EL (cell line): ENCODE measurements around the gene VPS37B.

Experiments used
- DNase-seq: peaks from one replicate; pipeline ENCODE4 v3.0.0-alpha.2; 2016

VPS37B gene

DNA sequence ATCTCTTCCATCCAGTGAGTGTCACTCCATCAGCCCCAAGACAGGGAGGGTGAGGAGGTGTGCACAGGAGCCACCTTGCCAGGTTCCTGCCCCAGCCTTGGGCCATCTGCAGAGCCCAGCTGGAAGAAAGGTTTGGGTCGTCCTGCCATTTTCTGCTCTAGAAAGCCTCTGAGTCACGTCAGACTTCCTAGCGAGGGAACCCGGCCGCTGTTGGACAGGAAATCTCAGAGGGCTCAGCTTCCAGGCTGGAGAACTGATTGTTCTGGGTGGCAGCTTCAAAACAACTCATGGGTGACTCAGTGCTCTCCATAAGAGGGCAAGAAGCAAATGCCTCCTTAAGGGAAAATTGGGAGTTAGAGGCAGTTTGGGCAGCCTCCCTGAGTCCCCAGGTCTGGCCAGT is 44.1 kb downstream of the VPS37B start:
- peak; percentile 89 for DNase-seq

DNA sequence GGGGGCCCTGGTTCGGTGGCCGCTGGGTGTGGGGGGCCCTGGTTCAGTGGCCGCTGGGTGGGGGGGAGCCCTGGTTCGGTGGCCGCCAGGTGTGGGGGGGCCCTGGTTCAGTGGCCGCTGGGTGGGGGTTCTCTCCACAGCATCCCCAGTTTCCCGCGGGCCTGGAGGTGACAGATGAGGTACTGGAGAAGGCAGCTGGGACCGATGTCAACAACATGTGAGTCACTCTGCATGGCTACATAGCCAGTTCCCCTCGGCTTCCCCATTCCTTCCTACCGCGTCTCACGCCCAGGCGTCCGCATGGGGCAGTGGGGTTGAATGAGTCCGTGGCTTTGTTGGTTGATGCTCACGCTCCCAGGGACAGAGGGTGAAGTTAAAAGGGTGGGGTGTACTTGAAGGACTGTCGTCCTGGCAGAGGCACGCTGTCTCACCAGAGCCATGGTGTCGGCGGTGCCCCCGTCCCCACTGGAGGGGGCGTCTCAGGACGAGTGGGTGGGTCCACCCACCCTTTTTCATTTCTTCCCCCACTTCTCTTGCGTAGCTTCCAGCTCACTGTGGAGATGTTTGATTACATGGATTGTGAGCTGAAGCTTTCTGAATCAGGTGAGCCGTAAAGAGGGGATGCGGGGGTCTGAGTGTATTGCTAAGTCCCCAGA is 45.1 kb downstream of the VPS37B start:
- peak; percentile 67 for DNase-seq

DNA sequence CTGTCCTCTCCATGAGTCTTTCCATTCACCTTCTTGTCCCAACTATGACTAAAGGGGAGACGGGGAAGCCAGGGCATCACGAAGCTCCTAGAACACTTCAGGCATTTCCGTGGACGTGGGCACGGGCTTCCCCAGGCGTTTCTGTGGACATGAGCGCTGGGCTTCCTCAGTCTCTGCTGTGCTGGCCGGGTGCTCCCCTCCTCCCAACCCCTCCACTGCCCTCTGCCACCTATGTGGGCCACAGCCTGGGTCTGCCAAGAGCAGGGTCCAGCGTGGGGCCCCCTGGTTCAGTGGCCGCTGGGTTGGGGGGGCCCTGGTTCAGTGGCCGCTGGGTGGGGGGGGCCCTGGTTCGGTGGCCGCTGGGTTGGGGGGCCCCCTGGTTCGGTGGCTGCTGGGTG is 45.9 kb downstream of the VPS37B start:
- DNase-seq: no peak

DNA sequence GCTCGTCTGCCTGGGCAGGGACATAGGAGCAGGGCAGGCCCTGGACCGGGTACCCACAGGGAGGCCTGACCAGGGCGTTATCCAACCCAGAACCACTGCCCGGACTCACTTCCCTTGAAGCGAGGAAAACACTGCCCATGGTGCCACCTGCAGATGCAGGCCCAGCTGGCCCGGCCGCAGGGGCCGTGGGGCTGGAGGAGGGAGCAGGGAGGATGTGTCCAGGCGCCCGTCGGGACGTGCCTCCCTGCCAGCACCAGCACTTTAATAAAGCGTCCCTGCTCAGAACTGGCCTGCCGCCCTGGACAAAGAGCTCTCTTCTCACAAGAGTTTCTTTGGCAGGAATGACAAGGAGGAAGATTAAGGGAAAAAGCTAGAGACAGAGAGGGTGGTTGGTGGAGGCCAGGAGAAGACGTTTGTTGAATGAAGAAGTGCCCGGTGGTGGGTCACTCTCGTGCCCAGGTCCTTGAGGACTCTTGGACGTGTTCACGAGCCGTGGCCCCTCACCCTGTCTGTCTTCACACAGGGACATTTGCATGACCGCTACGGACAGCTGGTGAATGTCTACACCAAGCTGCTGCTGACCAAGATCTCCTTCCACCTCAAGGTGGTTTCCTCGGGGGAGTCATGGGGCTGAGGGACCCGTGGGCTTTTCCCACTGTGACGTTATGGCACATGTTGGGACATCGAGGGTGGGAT is 46.4 kb downstream of the VPS37B start:
- no peak for DNase-seq

DNA sequence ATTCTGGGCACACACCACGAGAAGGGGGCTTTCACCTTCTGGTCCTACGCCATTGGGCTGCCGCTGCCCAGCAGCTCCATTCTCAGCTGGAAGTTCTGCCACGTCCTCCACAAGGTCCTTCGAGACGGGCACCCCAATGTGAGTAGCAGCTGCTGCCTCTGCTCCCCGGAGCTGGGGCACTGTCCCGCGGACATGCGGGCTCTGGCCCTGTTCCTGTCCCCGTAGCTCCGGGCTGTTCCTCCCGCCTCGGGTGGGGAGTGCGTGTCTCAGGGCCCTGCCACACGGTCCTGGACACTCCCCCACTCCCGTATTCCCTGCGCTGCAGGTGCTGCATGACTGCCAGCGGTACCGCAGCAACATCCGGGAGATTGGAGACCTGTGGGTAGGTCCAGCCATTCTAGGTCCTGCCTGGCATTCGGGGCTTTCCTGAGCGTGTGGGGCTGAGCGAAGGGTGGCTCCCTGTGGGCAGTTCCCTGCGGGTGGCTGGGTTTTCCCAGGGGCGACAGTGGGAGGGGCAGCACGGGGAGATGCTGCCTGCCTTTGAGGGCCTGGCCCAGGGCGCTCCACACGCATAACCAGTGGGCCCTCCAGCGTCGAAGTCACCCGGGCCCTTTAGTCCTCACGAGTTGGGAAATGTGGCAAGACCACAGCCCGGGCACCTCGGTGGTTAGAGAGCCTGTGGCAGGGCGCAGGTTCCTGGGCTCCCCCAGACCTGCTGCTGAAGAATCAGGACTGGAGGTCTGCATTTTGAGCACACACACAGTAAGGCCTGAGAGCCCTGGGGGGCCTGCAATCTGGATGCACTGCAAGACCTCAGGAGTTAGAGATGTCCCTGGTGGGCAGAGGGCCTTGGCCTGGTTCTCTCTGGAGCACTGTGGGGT is 47.2 kb downstream of the VPS37B start:
- no peak for DNase-seq

DNA sequence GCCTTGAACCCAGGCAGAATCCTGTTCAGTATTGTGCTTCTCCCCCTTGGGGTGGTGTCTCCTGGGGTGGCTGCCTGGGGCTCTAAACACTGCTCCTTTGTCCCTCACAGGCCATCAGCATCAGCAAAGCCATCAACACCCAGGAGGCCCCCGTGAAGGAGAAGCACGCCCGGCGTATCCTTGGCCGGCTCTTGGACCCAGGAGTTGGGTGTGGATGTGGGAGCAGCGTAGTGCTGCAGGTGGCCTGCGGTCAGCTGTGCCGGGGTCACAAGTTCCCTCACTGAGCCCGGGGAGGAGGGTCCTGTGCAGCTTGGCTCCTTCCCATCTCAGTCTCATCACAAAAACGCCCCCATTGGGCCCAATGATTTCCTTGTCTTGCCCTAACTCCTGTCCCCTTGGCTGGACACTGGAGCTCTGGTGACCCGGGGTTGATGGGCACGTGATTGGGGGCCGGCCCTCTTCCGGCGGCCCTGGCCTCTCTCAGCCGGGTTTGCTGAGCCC is 48.0 kb downstream of the VPS37B start:
- DNase-seq: no peak

DNA sequence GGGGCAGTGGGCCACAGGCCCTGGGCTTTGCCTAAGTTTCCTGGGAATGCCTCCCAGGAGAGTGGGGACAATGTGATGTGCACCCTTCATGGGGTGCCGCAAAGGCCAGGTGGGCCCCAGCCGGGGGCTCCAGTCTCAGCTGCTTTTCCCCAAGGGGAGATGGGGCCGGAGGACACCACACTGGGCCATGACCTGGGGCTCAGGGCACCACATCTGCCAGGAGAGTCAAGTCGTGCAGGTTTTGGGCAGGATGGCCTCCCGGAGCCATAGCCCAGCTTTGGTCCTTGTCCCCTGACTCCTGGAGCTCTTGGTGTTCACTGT is 48.4 kb downstream of the VPS37B start:
- DNase-seq: no peak

DNA sequence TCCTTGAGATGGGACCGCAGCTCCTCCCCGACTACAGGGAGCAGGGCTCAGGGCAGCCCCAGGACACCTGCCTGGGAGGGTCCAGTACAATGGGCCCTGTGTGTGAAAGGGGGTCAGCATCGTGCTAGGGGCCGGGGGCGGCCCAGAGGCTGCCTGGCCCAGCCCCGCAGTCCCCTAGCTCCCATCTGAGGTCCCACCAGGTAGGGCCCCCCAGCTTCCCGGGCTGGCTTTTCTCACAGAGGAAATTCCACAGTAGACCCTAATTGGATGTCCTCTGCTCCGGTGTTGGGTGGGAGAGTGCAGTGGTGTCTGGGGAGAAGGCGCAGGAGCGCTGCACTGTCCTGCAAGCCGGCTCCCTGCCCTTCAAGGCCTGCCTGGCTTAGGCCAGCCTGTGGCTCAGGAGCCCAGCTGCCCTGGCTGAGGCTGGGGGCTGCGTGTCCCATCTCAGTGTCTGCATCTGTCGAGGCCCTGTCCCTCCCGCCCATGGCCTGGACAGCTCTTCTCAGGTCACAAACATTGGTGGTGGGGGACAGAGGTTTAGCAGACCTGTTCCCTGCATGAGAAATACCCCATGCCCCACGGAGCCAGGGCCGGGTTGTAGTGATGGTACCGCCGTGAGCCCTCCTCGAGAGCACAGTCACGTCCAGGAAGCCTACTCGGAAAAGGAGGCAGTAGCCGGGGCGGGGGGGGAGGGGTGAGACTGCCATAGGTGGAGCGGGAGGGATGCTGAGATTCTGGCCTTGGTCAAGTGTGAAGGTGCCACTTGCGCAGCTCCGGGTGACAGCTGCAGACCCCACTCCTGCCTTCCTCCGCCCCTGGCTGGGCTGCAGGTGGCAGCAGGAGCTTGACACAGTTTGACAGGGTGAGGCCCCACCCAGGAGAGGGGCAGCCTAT is 49.1 kb downstream of the VPS37B start:
- no peak for DNase-seq

DNA sequence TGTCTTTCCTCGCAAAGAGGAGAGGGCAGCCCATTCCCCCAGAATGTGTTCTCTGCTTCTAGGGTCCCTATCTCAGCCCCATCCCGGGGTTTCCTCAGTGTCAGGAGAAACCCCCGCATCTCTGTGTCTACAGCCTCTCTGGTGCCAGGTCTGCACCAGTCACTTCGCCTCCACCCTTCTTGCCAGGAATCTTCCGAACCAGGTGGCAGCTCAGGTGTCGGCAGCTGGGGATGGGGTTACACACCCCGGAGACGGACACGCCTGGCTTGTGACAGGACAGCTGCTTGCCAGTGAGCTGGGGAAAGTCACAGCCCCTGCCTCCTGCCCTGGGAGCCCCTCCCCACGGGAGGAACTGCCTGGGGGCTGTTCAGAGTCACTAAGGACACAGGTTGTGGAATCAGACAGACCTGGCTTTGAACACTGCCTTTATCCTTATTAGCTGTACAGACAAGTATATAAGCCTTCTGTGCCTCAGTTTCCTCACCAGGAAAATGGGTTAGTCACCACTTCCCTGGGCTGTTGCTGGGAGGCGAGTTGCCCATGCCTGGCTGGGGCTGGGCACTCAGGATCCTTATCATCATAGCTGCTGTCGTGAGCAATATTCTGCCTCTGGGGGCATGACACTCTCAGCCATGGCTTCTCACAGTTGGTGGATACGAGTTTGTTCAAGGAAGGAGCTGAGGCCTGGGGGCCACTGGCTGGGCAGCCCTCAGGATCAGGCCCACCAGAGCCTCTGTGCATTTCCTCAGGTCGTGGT is 49.9 kb downstream of the VPS37B start:
- DNase-seq: no peak

DNA sequence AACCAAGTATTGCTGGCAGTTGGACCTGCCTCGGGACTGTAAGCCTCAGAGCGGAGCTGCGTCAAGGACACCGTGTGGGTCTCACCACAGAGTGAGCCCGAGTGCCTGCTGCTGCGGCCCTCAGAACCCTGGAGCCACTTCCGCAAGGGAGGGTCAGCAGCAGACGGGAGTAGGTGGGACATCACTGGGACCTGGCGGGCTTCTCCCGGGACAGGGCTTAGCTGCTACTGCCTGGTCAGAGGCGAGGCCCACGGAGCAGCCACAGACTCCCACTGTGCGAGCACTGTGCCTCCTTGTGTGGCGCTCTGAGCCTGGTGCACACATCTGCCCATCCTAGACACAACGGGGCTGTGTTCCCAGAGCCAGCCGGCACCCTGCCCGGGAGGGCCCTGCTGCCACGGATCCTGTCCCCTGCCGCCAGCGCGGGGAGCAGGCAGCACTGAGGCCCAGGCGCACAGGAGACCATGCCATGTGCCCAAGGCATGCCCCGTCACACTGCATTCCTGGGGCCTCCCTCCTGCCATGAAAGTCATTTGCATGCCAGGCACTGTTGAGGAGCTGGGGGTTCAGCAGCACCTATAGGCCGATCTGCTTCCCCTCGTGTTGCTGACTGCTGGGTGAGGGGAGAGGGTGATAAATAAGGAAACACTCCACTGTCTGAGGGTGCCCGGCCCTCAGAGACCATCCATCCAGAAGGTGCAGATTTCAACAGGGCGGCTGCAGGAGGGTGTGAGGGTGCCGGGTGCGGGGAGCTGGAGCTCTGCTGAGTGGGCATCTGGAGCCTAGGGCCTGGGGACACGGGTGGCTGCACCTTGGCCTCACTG is 50.7 kb downstream of the VPS37B start:
- no peak for DNase-seq

DNA sequence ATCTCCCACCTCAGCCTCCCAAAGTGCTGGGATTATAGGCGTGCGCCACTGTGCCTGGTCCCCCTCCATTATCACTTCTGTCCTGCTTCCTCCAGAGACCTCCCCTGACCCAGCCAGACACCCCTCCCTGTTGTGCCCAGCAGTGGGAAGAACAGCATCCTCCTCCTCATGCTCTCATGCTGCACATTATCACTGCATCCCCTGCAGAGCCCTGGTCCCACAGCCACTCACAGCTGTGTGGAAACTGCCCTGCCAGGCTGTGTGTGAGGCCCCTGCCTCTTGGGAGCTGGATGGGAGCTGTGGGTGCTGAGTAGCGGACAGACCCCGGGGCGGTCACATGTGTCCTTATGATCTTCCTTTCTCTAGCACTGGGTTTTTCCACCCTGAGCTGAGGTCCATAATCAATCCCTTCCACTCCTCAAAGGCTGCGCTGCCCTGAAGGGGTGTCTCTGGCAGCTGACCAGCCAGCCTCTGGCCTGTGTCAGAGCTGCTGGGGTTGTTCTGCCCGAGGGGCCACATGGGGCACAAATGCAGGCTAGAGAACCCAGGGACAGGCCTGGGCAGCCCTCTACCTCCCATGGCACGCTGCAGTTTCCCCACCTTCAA is 51.5 kb downstream of the VPS37B start:
- no peak for DNase-seq

DNA sequence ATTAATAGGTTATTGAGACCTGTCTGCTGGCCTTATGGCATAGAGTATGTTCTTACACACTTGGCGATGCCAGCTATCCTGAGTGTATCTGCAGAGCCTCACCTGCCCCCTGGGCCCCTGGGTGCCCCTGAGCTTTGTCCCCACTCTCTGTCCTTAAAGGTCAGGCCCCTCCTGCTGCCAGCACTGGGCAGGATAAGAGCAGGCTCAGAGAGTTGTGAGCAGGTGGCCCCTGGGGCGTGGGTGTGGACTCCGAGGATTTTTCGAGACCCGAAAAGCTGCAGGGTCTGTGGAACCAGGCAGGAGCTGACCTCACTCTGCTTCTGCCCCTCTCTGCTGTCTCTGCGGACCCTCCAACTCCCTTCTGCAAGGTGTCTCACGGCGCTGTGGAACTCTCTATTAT is 52.5 kb downstream of the VPS37B start:
- DNase-seq: no peak

DNA sequence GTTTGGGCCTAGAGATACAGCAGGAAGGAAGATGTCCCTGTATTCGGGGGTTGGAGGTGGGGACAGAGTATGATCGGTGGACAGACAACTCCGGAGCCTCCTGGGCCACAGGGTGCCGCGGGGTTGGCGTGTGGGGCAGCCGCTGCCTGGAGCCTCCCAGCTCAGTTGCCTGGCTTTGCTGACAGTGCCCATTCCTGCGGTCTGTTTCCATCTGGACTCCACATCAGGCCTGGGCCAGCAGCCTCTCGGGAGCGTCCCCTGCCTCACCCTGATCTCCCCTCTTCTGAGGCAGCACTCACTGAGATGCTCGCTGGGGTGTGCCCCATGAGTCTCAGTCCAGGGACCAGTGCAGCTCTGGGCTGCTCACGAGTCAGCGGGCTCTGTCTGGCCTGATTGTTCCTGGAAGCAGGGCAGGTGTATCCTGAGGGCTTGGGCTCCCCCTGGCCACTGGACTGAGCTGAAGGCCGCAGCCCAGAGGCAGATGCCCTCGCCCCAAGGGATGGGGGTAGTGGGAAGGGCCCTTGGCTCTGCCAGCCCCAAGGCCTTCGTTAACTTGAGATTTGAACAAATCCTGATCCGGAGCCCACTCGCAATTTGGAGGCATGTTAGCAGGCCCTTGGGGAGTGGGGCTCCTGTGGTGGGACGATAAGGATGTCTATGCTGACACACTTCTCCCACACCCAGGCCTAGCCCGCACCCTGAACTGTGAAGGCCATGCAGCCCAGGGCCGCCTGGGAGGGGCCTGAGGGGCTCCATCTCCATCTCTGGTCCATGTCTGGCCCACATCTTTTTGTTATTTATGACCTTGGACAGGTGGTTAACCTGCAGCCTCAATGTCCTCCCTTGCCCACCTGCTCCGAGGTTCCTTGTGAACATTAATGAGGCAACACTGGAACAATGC is 53.2 kb downstream of the VPS37B start:
- no peak for DNase-seq

DNA sequence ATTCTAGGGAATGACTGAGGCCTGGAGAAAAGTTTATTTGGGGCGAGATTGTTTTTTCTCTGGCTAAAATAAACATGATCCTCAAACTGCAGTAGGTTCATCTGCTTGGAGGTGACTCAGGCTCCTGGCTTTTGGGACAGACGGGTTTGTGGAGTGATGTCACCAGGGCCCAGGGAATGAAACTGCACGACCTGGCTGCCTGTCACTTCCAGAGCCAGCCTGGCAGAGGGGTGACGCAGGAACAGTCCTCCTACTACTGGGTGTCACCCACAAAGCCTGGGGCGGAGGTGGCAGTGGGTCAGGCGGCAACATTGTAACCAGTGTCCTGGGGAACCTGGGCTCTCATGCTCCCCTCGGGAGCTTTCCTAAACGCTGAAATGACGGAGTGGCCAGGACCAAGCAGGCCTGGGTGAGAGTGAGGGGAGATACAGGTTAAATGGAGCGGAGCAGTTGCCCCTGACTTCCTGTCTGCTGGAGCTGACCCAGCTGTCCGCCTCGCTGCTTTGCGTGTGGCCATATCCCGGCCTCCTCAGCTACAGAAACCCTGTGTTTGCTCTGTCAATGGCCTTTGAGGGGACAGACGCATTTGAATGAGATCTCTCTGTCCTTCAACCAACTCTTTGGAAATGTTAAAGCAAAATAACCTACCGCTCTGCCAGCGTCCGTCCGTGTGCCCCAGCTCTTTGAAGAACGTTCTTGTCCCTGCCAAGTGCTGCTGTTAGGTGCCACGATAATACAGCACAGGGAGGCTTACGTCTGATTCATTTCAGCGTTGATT is 54.2 kb downstream of the VPS37B start:
- peak; percentile 78 for DNase-seq

DNA sequence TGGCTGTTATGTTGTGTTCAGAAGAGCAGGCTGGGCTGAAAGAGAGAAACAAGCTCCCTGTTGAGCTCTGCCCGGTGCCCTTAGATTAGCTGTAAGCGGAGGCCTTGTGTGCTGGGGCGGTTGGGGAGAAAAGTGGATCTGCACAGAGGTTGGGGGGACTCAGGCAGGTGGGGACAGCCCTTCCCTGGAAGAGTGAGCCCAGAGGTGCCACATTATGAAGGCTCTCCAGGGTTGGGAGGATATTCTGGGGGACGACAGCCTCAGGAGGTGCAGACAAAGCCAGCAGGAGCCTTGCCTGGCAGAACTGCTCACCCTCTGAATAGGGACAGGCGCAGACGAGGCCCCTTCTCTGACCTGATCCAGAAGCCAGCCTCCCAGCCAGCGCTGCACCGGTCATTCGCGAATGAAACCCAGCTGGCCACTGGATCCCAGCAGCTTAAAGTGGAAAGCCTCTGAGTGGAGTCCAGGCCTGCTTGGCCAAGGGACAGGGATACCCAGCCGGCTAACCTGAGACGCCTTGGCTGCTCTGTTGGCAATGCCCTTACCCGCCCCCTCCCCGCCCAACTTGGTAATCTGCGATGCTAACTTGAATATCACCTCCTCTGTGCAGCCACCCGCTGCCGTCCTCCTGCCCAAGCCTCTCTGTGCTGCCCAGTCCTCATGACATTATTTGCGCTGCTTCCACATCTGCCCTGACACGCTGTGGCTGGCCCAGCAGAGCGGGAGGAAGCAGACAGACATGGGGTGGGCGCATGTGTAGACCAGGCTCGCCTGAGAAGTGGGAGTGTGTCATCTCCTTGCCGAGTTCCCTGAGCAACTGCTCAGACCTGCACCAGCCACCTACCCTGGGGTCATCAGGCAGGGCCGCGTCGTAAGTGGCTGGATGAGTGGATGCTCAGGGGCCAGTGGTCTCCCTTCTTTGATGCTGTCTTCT is 55.1 kb downstream of the VPS37B start:
- DNase-seq: no peak

DNA sequence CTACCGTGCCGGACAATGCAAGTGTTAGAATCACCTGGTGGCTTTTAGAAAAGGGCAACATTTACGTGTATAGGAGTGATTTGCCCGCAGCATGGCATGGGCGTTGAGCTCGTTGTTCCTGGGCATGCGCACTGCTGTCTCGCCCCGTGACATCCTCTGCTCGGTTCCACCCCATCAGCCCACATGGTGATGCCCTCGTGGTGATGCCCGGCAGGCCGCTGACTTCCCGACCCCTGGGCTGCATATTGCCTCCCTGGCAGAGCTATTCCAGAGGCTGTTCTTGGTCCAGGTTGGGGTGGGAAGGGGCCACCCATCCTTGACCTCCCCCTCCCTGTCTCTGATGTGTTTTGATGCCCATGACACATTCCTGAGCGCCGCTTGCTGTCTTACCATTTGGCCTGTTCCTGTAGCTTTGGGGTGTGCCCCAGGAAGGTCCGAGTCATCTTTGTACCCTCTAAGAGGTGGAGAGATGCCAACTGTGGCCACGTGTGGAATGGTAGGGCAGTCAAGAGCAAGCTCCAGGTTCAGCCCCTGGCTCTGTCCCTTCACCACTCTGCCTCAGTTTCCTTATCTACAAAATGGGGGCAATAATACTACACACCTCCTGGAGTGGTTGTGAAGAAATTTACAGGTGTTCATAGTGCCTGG is 55.9 kb downstream of the VPS37B start:
- DNase-seq: peak; percentile 36

DNA sequence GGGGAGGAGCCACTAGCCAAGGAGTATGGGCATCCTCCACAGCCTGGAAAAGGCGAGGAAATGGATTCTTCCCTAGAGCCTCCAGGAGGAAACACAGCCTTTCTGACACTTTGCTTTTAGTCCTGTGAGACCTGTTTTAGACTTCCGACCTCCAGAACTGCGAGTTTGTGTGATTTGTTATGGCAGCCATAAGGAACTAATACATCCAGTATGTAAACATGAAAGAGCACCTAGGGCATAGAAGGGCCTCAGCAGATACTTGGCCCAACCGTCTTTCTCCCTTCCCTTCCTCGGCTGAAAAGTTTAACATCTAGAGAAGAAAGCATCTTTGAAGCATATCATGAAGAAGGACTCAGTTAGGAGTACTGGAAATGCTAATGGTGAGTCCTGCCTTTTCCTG is 57.1 kb downstream of the VPS37B start:
- no peak for DNase-seq
